Nephron (organoid): ENCODE results near the gene ARMCX5.
A peak's percentile ranks its signal among the peaks of the same experiment; 100 is the strongest.

Experiments used
- H3K27ac Mint-ChIP-seq, 3 experiments: 2 replicates each; pipeline ENCODE4 v1.8.0; 2020; ENCODE audit warnings: mixed read lengths in 3 of 3, mild to moderate bottlenecking in 2 of 3, moderate library complexity in 1 of 3
- H3K27me3 Mint-ChIP-seq: 2 replicates; pipeline ENCODE4 v1.8.0; 2021; ENCODE audit warnings: low read depth, mild to moderate bottlenecking, moderate library complexity, mixed read lengths
- H3K36me3 Mint-ChIP-seq: 2 replicates; pipeline ENCODE4 v1.8.0; 2020; ENCODE audit warnings: low read depth, mixed read lengths
- H3K4me1 Mint-ChIP-seq: 2 replicates; pipeline ENCODE4 v1.8.0; 2020; ENCODE audit warnings: mixed read lengths
- H3K4me3 Mint-ChIP-seq, 3 experiments: 2 replicates each; pipeline ENCODE4 v1.8.0; 2020; ENCODE audit warnings: mild to moderate bottlenecking in 3 of 3, mixed read lengths in 3 of 3, moderate library complexity in 2 of 3
- H3K9me3 Mint-ChIP-seq: 2 replicates; pipeline ENCODE4 v1.8.0; 2020; ENCODE audit warnings: mixed read lengths
- CTCF ChIP-seq, 3 experiments: fragments of 200-600 bp; sonication (generic); IDR thresholded peaks; one replicate each; pipeline ENCODE4 v1.5.0; 2021; ENCODE audit warnings: antibody characterized with exemption in 3 of 3; ENCODE audit not compliant: unreplicated experiment in 3 of 3

Gene ARMCX5

GRCh38 chrX:102637561-102637960 is 38.2 kb downstream of the ARMCX5 start:
- Mint-ChIP-seq H3K36me3 (peaks cover 88% of the 10 kb centered on the region), H3K9me3 (peaks cover 54% of the 10 kb centered on the region), H3K4me1 (no peaks in the 10 kb centered on the region), H3K4me3 (no peak overlapping the region), H3K27ac (no peak overlapping the region), H3K27me3 (no peaks in the 10 kb centered on the region)
- no peak for TF ChIP-seq CTCF (IDR thresholded peaks at IDR 0.05; ENCODE audit: unreplicated experiment in 3 of 3)

GRCh38 chrX:102650903-102651241 is 51.6 kb downstream of the ARMCX5 start:
- peaks cover 6% of the 10 kb centered on the region for H3K4me1 Mint-ChIP-seq
- H3K9me3 Mint-ChIP-seq = peaks cover 13% of the 10 kb centered on the region
- TF ChIP-seq CTCF (IDR thresholded peaks at IDR 0.05; ENCODE audit: unreplicated experiment in 3 of 3) = no peak
- H3K27me3 Mint-ChIP-seq = no peaks in the 10 kb centered on the region
- H3K4me3 Mint-ChIP-seq = peak overlapping the region; percentile 96 to 99 (median 97)
- peaks cover 21% of the 10 kb centered on the region for H3K36me3 Mint-ChIP-seq
- H3K27ac Mint-ChIP-seq = peak overlapping the region in 1 of 3 experiments; percentile 86

- no peak for TF ChIP-seq CTCF (IDR thresholded peaks at IDR 0.05; ENCODE audit: unreplicated experiment in 3 of 3)
- Mint-ChIP-seq H3K4me1 (peaks cover 6% of the 10 kb centered on the region), H3K9me3 (peaks cover 15% of the 10 kb centered on the region), H3K27me3 (no peaks in the 10 kb centered on the region), H3K4me3 (peak within 1 kb of the TSS; percentile 96 to 99 (median 97)), H3K27ac (peak within 1 kb of the TSS; percentile 54 to 91 (median 86)), H3K36me3 (peaks cover 19% of the 10 kb centered on the region)
Observed at GRCh38 chrX:102651242-102652011, 52.1 kb downstream of the ARMCX5 start, which contains the start of gene GPRASP1. GPRASP1 (plus strand) TSS chrX:102651483; CDS start chrX:102653914, 2,431 bp downstream.

- Mint-ChIP-seq H3K36me3 (peaks cover 13% of the 10 kb centered on the region), H3K4me1 (peaks cover 6% of the 10 kb centered on the region), H3K4me3 (peak overlapping the region; percentile 83 to 94 (median 90)), H3K9me3 (peaks cover 11% of the 10 kb centered on the region), H3K27me3 (no peaks in the 10 kb centered on the region), H3K27ac (peak overlapping the region; percentile 54 to 84 (median 65))
- peak; percentile 44 to 53 (median 47) for TF ChIP-seq CTCF (IDR thresholded peaks at IDR 0.05; ENCODE audit: unreplicated experiment in 3 of 3)
Observed at GRCh38 chrX:102652031-102652688, 52.8 kb downstream of the ARMCX5 start.
